Lung (tissue), 12 donors: ENCODE data around the gene ITGB1BP1. TPM values are rescaled to one million over a fixed set of nuclear protein-coding genes. Genes with fewer than 3 reads are reported as not detected.

Source experiments
- ATAC-seq: fragments of 200-7000 bp; cut with Tn5 transposase; one replicate; pipeline ENCODE4 v1.9.1; 2020; ENCODE audit warnings: moderate number of reproducible peaks; ENCODE audit not compliant: insufficient read depth, low FRiP score
- DNase-seq, 3 donors: peaks; one replicate each; pipeline ENCODE4 v3.0.0-alpha.2; 2013 to 2017
- H3K27ac ChIP-seq, 2 donors: one replicate each; pipeline ENCODE4 v1.5.1; 2013; ENCODE audit warnings: mild to moderate bottlenecking in 2 of 2, moderate library complexity in 2 of 2, control low read depth in 1 of 2, inconsistent platforms in 1 of 2, low read depth in 1 of 2, low read length in 1 of 2
- H3K27me3 ChIP-seq, 3 donors: one replicate each; pipeline ENCODE4 v1.5.1; 2013; ENCODE audit warnings: low read length in 2 of 3; ENCODE audit not compliant: control insufficient read depth in 3 of 3, insufficient read depth in 3 of 3
- H3K36me3 ChIP-seq, 4 donors: one replicate each; pipeline ENCODE4 v1.5.1; 2013; ENCODE audit warnings: low read length in 4 of 4, mild to moderate bottlenecking in 1 of 4, moderate library complexity in 1 of 4; ENCODE audit not compliant: control insufficient read depth in 4 of 4, insufficient read depth in 4 of 4
- H3K4me1 ChIP-seq, 5 donors: one replicate each; pipeline ENCODE4 v1.5.1; 2013; ENCODE audit warnings: low read length in 5 of 5, mild to moderate bottlenecking in 2 of 5, moderate library complexity in 1 of 5; ENCODE audit not compliant: control insufficient read depth in 5 of 5, insufficient read depth in 5 of 5
- H3K4me3 ChIP-seq: one replicate; pipeline ENCODE4 v1.5.1; 2013; ENCODE audit warnings: mild to moderate bottlenecking, control low read depth, moderate library complexity
- H3K9ac ChIP-seq, 2 donors: one replicate each; pipeline ENCODE4 v1.5.1; 2013; ENCODE audit warnings: low read length in 2 of 2, control low read depth in 1 of 2; ENCODE audit not compliant: insufficient read depth in 1 of 2
- H3K9me3 ChIP-seq, 4 donors: one replicate each; pipeline ENCODE4 v1.5.1; 2013; ENCODE audit warnings: low read length in 3 of 4, mild to moderate bottlenecking in 1 of 4, moderate library complexity in 1 of 4; ENCODE audit not compliant: control insufficient read depth in 4 of 4, insufficient read depth in 3 of 4
- CTCF ChIP-seq: IDR thresholded peaks from 2 replicates; pipeline ENCODE4 v1.5.1; 2012; ENCODE audit warnings: mild to moderate bottlenecking; ENCODE audit errors: control extremely low read depth, extremely low read depth
- WGBS, 2 donors: extraction: QIAGEN DNeasy Blood & Tissue Kit; methylation state at CpG; one replicate each; pipeline ENCODE4 v1.1.7; 2013; 5-methylcytosine and 5-hydroxymethylcytosine counted together
- polyA plus RNA-seq, 2 donors: library from polyadenylated mRNA; stranded (reverse); fragments of 200-250 nt; gene quantifications; one replicate each; pipeline ENCODE4 v1.2.1, GENCODE V29; 2013
- total RNA-seq, 2 donors: library from RNA; depleted of rRNA in 1 of 2; stranded (reverse); fragments of >200 nt in 1 of 2; gene quantifications; one replicate each; pipeline ENCODE4 v1.2.1, GENCODE V29; 2014 to 2021
- donor health status: control.
- donor health status: control.
- donor health status: Bipolar disorder and iron deficiency.
- donor health status: healthy.
- donor health status: DM: yes; HTN: yes; CAD: no.

The ITGB1BP1 gene
- total and polyA plus RNA-seq, 4 donors, result 32.4 to 100 (median 62.6) TPM

GRCh38 chr2:9403924-9404323 is 19.4 kb downstream of the ITGB1BP1 start:
- peaks cover 1 to 26% (median 7%) of the 10 kb centered on the region in 4 donors for H3K36me3 ChIP-seq
- no peak overlapping the region for H3K4me3 ChIP-seq
- ATAC-seq (no peak), DNase-seq (no peak)
- WGBS, 2 donors, result 59 to 63% methylated on average over 2 of the region's 2 CpGs
- H3K4me1 ChIP-seq, result peaks cover 0 to 2% (median 0%) of the 10 kb centered on the region in 5 donors
- H3K27ac ChIP-seq, result no peak overlapping the region
- H3K9me3 ChIP-seq, result no peaks in the 10 kb centered on the region
- TF ChIP-seq CTCF, result no peak
- no peak overlapping the region for H3K9ac ChIP-seq
- H3K27me3 ChIP-seq, result no peaks in the 10 kb centered on the region

DNA sequence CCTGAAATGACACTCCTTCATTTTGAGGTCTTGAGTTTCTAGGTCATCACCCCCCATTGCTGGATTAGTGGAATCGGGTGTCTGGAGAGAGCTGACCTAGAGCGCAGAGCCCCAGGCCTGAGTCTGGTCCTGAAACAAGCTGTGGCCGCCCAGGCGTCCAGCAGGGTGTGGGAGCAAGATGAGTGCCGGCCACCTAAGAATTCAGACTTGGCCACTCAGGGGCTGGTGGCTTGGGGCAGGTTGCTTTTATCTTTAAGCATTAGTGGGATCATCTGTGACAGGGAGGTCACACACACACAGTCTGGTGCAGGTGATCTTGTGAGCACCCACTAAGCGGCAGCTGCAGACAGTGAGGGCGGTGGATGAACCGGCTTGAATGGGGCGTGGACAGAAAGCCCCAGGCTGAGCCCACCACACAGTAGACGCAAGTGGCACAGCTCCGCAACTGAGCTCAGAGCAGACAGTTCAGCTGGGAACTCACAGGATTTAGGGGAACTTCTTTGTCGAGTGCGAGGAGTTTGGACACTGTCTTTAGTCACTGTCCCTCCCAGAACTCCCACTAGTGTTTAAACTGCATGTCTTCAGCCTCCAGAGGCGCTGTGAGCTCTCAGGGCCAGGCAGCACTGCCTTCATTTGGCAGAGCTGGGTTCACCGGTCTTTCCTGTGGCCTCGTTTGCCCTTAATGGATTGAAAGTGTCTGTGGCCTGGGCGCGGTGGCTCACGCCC is 21.5 kb downstream of the ITGB1BP1 start:
- peaks cover 0 to 25% (median 4%) of the 10 kb centered on the region in 4 donors for H3K36me3 ChIP-seq
- no peaks in the 10 kb centered on the region for H3K27me3 ChIP-seq
- TF ChIP-seq CTCF, result no peak
- no peaks in the 10 kb centered on the region for H3K9me3 ChIP-seq
- H3K9ac ChIP-seq, result no peak overlapping the region
- no peak overlapping the region for H3K4me3 ChIP-seq
- no peak for DNase-seq
- H3K27ac ChIP-seq, result no peak overlapping the region
- H3K4me1 ChIP-seq, result peaks cover 0 to 2% (median 0%) of the 10 kb centered on the region in 5 donors
- ATAC-seq, result no peak
- WGBS, 2 donors, result 92 to 95% methylated on average over 19 of the region's 19 CpGs

GRCh38 chr2:9401059-9401547 is 22.2 kb downstream of the ITGB1BP1 start:
- H3K9ac ChIP-seq, result no peak overlapping the region
- ATAC-seq, result no peak
- no peak overlapping the region for H3K27ac ChIP-seq
- no peak overlapping the region for H3K4me3 ChIP-seq
- H3K27me3 ChIP-seq, result no peaks in the 10 kb centered on the region
- H3K36me3 ChIP-seq, result peaks cover 0 to 24% (median 3%) of the 10 kb centered on the region in 4 donors
- DNase-seq, result no peak
- H3K9me3 ChIP-seq, result no peaks in the 10 kb centered on the region
- WGBS, 2 donors, result 96 to 97% methylated on average over 12 of the region's 12 CpGs
- no peak for TF ChIP-seq CTCF
- peaks cover 0 to 2% (median 0%) of the 10 kb centered on the region in 5 donors for H3K4me1 ChIP-seq
